H1 (cell line): ENCODE measurements around the gene CSAD. TPM values are rescaled to one million over a fixed set of nuclear protein-coding genes. Genes with fewer than 3 reads are reported as not detected.

Experiments
- ASH2L ChIP-seq: fragments of 200-600, 300-600 bp; sonication (generic); IDR thresholded peaks from one replicate; pipeline ENCODE4 v1.7.1; 2017; ENCODE audit warnings: low read length
- BCL11A ChIP-seq, 2 experiments: IDR thresholded peaks; one replicate each; pipeline ENCODE4 v1.6.1; 2011; ENCODE audit warnings: low read depth in 2 of 2, low read length in 2 of 2, mild to moderate bottlenecking in 2 of 2
- CBX5 ChIP-seq: fragments of 300-800, 300-1000 bp; sonication (generic); IDR thresholded peaks from 2 replicates; pipeline ENCODE4 v1.7.1; 2016; ENCODE audit warnings: antibody characterized with exemption, low read length, low read depth
- CEBPB ChIP-seq: IDR thresholded peaks from 2 replicates; pipeline ENCODE4 v1.6.1; 2012; ENCODE audit warnings: low read depth, low read length
- CHD1 ChIP-seq: IDR thresholded peaks from 2 replicates; pipeline ENCODE4 v1.6.1; 2012; ENCODE audit warnings: low read depth, low read length, improper control_type of control experiment
- CHD2 ChIP-seq: IDR thresholded peaks from 2 replicates; pipeline ENCODE4 v1.6.1; 2012; ENCODE audit warnings: low read length, improper control_type of control experiment
- CREB1 ChIP-seq: IDR thresholded peaks from 2 replicates; pipeline ENCODE4 v1.6.1; 2012; ENCODE audit warnings: inconsistent platforms
- GABPA ChIP-seq: IDR thresholded peaks from 2 replicates; pipeline ENCODE4 v1.6.1; 2011; ENCODE audit warnings: mild to moderate bottlenecking, low read length, moderate library complexity, borderline replicate concordance; ENCODE audit not compliant: insufficient read depth
- GTF2F1 ChIP-seq: IDR thresholded peaks from 2 replicates; pipeline ENCODE4 v1.6.1; 2012; ENCODE audit warnings: low read depth, low read length, improper control_type of control experiment, borderline replicate concordance
- HDAC2 ChIP-seq, 2 experiments: fragments of 300-600 bp in 1 of 2; sonication (generic) in 1 of 2; IDR thresholded peaks; 2 replicates each; pipeline ENCODE4 v1.6.1; 2011 to 2012; ENCODE audit warnings: low read depth in 2 of 2, low read length in 2 of 2, mild to moderate bottlenecking in 2 of 2, moderate library complexity in 2 of 2, borderline replicate concordance in 1 of 2, inconsistent platforms in 1 of 2
- JUN ChIP-seq: IDR thresholded peaks from 2 replicates; pipeline ENCODE4 v1.6.1; 2011; ENCODE audit warnings: low read depth, mild to moderate bottlenecking, improper control_type of control experiment, low read length
- JUND ChIP-seq: IDR thresholded peaks from 2 replicates; pipeline ENCODE4 v1.6.1; 2011; ENCODE audit warnings: mild to moderate bottlenecking, improper control_type of control experiment, low read length
- KDM1A ChIP-seq: fragments of 200-600, 300-600 bp; sonication (generic); IDR thresholded peaks from 2 replicates; pipeline ENCODE4 v1.7.1; 2016; ENCODE audit warnings: mild to moderate bottlenecking, low read length, borderline replicate concordance
- KDM4A ChIP-seq: IDR thresholded peaks from one replicate; pipeline ENCODE4 v1.7.1; 2012; ENCODE audit warnings: low read depth, mild to moderate bottlenecking, moderate library complexity, low read length, inconsistent platforms; ENCODE audit not compliant: severe bottlenecking
- RNF2 ChIP-seq: fragments of 200-900, 300-1000 bp; sonication (generic); IDR thresholded peaks from 2 replicates; pipeline ENCODE4 v1.7.1; 2016; ENCODE audit warnings: borderline replicate concordance, low read depth, mild to moderate bottlenecking, antibody characterized with exemption, low read length; ENCODE audit not compliant: poor library complexity, severe bottlenecking; ENCODE audit errors: missing control alignments
- RXRA ChIP-seq: IDR thresholded peaks from 2 replicates; pipeline ENCODE4 v1.6.1; 2011; ENCODE audit warnings: low read depth, mild to moderate bottlenecking, low read length, moderate library complexity; ENCODE audit not compliant: insufficient read depth
- SAP30 ChIP-seq: fragments of 300-600 bp; sonication (generic); IDR thresholded peaks from 2 replicates; pipeline ENCODE4 v1.7.1; 2012; ENCODE audit warnings: low read length, moderate library complexity, mild to moderate bottlenecking, inconsistent platforms; ENCODE audit not compliant: insufficient read depth, insufficient replicate concordance
- SP2 ChIP-seq: IDR thresholded peaks from 2 replicates; pipeline ENCODE4 v1.6.1; 2012; ENCODE audit warnings: mild to moderate bottlenecking, low read length, inconsistent platforms
- SUZ12 ChIP-seq: fragments of 200-600 bp; sonication (generic); IDR thresholded peaks from 2 replicates; pipeline ENCODE4 v1.6.1; 2012; ENCODE audit warnings: mild to moderate bottlenecking, inconsistent platforms, low read length, moderate library complexity, mixed read lengths
- TCF12 ChIP-seq: IDR thresholded peaks from 2 replicates; pipeline ENCODE4 v1.6.1; 2011; ENCODE audit warnings: low read depth, mild to moderate bottlenecking, low read length
- YY1 ChIP-seq: IDR thresholded peaks from 2 replicates; pipeline ENCODE4 v1.6.1; 2011; ENCODE audit warnings: low read depth, mild to moderate bottlenecking, low read length
- polyA plus RNA-seq, 7 experiments: library from polyadenylated mRNA; depleted of rRNA in 3 of 7; stranded (reverse) in 5 of 7; unstranded in 2 of 7; fragments of >200 nt in 5 of 7; fragments of 200-250 nt in 2 of 7; gene quantifications; 1 replicate in 5 of 7; 2 replicates in 1 of 7; 4 replicates in 1 of 7; pipeline versions ENCODE4 v1.2.1 to v1.2.3, GENCODE V29; 2011 to 2013; ENCODE audit warnings: missing spikeins in 2 of 7, mixed read lengths in 2 of 7
- total RNA-seq: library from RNA; stranded (reverse); fragmentation: NEBNext Ultra II Directional; extraction: Animal tissue kit (Norgen Biotek cat#: 25700); gene quantifications from 2 replicates; pipeline ENCODE4 v1.2.1, GENCODE V29; 2021
- TF ChIP-seq, protein P1 (sequence below): IDR thresholded peaks from 2 replicates; pipeline ENCODE4 v1.6.1; 2012; ENCODE audit warnings: low read length, inconsistent platforms

Gene CSAD
- total and polyA plus RNA-seq, 2 of the 8 experiments (the other 6 are each of a cell fraction or from before 2014, with no cell fraction given), result 8.8 to 11.3 TPM

DNA sequence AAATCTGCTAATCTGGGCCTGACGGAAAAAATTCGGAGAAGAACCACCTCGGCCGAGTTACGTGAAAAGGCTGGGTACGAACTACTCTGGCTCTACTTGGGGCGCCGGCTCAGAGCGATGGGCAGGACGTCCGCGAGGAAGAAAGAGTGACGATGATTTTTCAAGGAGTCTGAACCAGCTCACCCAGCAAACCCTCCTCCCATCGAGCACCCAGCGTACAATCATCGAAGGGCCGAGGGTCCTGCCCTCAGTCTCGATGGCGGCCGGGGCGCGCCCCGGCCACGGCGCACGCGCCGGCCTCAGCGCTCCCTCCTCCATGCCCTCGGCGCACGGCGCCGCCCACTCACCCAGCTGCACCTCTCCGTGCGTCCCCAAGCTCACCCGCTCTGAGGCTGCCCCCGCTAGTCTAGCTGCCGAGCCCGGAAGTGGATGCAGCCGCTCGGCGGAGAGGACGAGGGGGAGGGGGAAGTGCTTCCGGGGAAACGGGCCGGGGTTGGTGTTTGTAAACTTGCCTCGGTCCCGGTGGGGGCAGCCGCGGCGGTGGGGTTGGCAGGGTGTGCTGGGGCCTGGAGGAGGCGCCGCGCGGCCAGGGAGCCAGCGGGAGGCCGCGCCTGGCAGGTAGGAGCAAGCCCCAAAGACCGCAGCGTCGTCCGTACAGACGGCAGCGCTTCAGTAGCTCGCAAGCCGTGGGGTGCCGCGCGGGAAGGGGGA is at the start of gene CSAD, which contains the start of gene ZNF740 (continued):
- TF ChIP-seq BCL11A (IDR thresholded peaks at IDR 0.05; ENCODE audit: low read depth in 2 of 2, low read length in 2 of 2) (no peak), HDAC2 (IDR thresholded peaks at IDR 0.05; ENCODE audit: borderline replicate concordance in 1 of 2, low read depth in 2 of 2, low read length in 2 of 2) (0 out of 4 replicates have a peak, but pooled peaks of 1 of the 2 experiments have one; percentile 84), CEBPB (no peak), GABPA (peak; percentile 88), JUN (no peak), CBX5 (no peak), SAP30 (no peak), SUZ12 (no peak), CHD2 (no peak; the same call in 1 of the 2 replicates), GTF2F1 (no peak), YY1 (peak; percentile 98), CHD1 (no peak), KDM4A (peak; percentile 70), TCF12 (0 out of 2 replicates have a peak, but pooled peaks have one; percentile 20), RXRA (peak; percentile 37; the same call in 1 of the 2 replicates), CREB1 (peak; percentile 22; the same call in 1 of the 2 replicates), KDM1A (no peak), ASH2L (peak; percentile 89), SP2 (no peak), RNF2 (no peak), JUND (no peak)
- TF ChIP-seq, protein P1, sequence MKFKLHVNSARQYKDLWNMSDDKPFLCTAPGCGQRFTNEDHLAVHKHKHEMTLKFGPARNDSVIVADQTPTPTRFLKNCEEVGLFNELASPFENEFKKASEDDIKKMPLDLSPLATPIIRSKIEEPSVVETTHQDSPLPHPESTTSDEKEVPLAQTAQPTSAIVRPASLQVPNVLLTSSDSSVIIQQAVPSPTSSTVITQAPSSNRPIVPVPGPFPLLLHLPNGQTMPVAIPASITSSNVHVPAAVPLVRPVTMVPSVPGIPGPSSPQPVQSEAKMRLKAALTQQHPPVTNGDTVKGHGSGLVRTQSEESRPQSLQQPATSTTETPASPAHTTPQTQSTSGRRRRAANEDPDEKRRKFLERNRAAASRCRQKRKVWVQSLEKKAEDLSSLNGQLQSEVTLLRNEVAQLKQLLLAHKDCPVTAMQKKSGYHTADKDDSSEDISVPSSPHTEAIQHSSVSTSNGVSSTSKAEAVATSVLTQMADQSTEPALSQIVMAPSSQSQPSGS, result no peak
